Peyer's patch (tissue), 4 donors: ENCODE measurements around the gene IMMP2L.

Experiments
- POLR2A ChIP-seq, 2 donors: fragments of 450-650 bp; IDR thresholded peaks; one replicate each; pipeline ENCODE4 v1.5.1; 2017; ENCODE audit warnings: antibody characterized with exemption in 2 of 2, mild to moderate bottlenecking in 2 of 2, moderate library complexity in 2 of 2
- TF ChIP-seq, protein P1 (sequence below), 6 experiments: fragments of 450-650 bp in 4 of 6; fragments of 200-600 bp in 2 of 6; sonication (generic) in 1 of 6; IDR thresholded peaks; one replicate each; pipeline ENCODE4 v1.5.1; 2017 to 2019; ENCODE audit warnings: antibody characterized with exemption in 6 of 6, mild to moderate bottlenecking in 3 of 6, moderate library complexity in 1 of 6

DNA sequence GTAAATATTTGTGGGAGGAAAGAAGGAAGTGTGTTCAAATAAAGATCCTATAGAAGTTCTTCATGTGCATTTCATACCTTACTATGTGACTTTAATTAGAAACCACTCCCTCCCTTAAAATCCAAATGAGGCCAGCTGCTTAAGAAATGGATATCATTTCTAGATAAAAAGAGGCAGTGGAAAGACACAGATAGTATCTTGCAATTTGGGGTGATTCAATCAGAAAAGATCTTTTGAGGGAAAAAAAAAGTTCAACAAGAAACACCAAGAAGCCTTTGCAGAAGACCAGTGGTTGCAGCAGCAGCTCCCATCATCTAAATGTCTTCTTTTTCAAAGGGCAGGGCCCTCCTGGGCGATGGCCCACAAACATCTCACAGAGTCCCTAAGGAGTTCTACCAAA is 271.3 kb downstream of the IMMP2L start:
- TF ChIP-seq, protein P1, sequence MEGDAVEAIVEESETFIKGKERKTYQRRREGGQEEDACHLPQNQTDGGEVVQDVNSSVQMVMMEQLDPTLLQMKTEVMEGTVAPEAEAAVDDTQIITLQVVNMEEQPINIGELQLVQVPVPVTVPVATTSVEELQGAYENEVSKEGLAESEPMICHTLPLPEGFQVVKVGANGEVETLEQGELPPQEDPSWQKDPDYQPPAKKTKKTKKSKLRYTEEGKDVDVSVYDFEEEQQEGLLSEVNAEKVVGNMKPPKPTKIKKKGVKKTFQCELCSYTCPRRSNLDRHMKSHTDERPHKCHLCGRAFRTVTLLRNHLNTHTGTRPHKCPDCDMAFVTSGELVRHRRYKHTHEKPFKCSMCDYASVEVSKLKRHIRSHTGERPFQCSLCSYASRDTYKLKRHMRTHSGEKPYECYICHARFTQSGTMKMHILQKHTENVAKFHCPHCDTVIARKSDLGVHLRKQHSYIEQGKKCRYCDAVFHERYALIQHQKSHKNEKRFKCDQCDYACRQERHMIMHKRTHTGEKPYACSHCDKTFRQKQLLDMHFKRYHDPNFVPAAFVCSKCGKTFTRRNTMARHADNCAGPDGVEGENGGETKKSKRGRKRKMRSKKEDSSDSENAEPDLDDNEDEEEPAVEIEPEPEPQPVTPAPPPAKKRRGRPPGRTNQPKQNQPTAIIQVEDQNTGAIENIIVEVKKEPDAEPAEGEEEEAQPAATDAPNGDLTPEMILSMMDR (IDR thresholded peaks at IDR 0.05) = no peak
- no peak for TF ChIP-seq POLR2A (IDR thresholded peaks at IDR 0.05)
